Activated naive CD4-positive, alpha-beta T cell treated with anti-CD3 and anti-CD28 coated beads, Interleukin-2, amount 50 U/mL, for 16 hours (primary cell): Measurements from ENCODE around the gene FLVCR2.
A peak's percentile ranks its signal among the peaks of the same experiment; 100 is the strongest.

Source experiments
- DNase-seq: peaks from one replicate; pipeline ENCODE4 v3.0.0-alpha.2; 2020

FLVCR2 gene, protein sequence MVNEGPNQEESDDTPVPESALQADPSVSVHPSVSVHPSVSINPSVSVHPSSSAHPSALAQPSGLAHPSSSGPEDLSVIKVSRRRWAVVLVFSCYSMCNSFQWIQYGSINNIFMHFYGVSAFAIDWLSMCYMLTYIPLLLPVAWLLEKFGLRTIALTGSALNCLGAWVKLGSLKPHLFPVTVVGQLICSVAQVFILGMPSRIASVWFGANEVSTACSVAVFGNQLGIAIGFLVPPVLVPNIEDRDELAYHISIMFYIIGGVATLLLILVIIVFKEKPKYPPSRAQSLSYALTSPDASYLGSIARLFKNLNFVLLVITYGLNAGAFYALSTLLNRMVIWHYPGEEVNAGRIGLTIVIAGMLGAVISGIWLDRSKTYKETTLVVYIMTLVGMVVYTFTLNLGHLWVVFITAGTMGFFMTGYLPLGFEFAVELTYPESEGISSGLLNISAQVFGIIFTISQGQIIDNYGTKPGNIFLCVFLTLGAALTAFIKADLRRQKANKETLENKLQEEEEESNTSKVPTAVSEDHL

DNA sequence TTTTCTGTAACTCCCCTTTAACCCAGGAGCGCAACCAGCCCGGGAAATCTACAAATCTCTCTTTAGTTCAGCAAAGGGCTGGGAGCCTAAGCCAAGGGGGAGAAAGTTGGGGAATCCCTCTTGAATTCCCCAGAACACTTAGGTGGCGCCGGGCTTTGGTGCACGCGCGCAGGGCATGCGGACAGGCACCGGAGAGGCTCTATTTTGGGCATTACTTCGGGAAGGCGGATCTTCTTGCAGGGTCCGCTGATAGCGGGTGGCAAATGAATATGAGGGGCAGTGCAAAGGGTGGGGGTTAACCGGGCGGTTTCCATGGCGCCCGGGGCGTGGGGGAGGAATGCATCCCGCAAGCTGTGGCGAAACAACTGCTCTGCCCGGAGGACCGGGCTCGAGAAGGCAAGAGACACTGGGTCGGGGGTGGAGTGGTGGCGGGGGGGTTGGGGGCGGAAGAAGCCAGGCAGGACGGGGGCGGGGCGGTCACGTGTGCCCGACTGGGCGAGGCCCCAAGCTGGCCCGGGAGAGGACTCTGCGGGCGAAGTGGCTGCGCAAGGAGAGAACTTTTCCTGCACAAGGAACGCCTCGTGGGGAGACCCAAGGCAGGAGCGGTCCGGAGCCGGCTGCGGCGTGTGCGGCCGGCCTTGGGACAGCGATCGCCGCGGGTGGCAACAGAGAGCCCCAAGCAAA lies at the start of gene FLVCR2:
Gene FLVCR2 (plus strand): TSS at position 519 of the 684 bp plus-strand sequence. CDS start 353 bp downstream, outside the sequence.
- DNase-seq, result peak; percentile 66

DNA sequence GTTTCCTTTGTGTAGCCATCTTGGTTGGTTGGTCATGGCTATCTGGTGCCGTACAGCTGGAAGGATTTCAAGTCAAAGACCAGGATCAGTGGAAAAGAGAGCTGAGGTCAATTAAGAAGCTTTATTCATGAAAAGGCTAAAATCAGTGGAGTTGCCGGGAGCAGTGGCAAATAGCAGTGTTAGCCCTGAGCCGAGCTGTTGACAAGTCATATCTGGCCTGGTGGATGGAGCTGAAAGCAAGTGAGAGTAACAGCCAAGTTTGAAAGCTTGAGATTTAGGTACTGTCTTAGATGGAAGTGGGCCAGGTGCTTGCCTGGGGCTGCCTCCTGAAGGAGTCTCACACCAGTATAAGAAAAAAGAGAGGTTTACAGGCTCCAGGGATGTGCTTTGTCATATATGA lies 47.2 kb upstream of the FLVCR2 start:
- DNase-seq, result no peak

- no peak for DNase-seq
Observed at GRCh38 chr14:75531660-75532317, 46.6 kb upstream of the FLVCR2 start.

DNA sequence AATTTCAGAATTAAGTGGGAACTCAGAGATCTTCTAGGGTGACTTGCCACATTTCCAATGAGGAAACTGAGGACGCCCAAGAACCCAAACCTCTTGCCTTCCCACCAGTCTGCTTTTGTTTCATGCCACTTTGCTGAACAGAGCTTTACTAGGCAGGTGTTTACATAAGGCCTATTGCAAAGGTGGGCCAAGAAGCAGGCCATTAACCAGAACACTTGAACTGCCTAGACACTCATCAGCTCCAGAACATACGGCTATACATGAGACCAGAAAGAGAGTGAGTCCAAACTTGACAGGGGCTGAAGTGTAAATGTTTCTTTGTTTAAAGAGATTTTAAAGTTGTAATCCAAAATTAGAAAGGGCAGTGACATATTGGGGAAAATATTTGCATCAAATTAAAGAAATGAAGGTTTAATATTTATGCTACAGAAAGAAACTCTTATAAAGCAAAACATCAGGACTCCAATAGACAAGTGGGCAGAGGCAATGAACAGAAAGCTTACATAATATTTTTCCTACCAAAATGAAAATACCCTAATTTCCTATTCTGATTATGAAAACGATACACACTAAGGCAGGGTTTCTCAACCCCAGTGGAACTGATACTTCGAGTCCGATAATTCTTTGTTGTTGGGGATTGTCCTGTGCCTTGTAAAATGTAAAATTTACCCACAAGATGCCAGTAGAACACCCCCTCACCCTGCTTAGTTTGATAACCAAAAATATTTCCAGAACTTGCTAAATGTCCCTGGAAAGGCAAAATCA lies 44.4 kb upstream of the FLVCR2 start:
- no peak for DNase-seq

DNA sequence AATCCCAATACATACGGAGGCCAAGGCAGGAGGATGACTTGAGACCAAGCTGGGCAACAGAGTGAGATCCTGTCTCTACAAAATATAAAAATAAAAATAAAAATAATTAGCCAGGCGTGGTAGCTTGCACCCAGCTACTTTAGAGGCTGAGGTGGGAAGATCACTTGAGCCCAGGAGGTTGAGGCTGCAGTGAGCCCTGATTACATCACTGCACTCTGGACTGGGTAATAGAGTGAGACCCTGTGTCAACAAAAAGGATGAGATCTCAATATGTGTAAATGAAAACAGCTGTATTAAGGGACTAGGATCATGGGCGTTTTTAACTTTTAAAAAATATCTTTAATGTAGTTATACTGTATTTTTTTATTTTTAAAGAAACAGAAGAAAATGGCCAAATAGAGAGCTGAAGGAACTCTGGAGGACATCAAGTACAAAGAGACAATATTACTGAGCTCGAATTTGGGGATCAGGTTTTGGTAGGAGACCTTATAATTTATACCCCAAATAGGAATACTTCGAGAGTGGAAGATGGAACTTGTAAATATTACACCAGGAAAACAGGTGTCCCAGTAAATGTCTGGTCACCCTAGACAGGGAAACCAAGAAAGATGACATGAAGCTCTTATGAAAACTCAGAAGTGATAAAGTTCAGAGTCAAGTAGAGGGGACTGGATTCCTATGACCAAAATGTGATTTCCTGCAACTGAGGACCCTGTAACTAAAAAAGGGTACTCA lies 43.1 kb upstream of the FLVCR2 start:
- DNase-seq, result no peak

DNA sequence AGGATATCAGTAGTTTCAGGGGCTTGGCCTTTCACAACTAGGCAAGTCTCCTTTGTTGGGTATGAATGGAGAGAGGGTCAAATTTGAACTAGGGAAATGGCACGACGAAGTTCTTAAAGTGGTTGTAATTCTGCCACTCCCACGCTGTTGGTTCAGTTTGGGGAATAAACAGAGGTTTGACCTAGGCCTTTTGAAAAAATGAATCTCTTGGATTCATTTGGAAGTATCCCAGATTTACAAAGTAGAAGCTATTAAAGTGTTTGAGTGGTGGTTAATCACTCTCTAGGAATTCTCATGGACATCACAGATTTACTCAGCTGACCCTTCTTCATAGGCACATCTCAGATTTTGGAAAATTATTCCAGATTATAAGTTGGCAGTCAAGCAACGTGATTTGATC lies 41.3 kb upstream of the FLVCR2 start:
- DNase-seq, result no peak

DNA sequence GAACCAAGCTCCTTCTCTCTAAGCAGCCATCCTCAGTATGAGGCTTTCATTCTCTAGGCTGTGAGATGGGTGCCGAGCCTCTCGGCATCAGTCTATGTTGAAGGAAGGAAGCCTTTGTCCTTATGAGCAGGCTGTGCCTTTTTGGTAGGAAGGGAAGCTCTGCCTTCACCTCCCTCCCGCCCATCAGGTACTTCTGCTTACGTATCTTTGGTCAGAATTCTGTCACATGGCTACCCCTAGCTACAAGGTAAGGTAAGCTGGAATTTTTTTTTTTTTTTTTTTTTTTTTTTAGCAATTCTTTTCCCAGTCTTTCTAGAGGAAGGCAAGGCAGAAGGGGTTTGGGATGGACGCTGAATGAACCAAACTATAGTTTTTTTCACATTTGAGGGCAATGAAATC lies 39.3 kb upstream of the FLVCR2 start:
- no peak for DNase-seq

- DNase-seq, result peak; percentile 18
Observed at GRCh38 chr14:75539561-75540478, 38.6 kb upstream of the FLVCR2 start.

DNA sequence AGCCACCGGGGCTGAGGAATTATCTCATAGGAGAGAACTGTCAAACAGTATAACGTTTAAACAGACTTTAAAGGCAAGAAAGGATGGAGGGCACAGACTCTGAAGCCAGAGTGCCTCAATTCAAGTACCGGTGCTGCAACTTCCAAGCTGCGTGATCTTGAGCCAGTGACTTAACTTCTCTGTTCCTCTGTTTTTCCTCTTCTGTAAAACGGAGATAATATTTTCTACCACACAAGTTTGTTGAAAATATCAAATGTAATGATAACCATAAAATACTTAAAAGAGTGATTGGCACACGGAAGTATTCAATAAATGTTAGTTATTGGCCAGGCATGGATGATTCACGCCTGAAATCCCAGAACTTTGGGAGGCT lies 38.0 kb upstream of the FLVCR2 start:
- no peak for DNase-seq

DNA sequence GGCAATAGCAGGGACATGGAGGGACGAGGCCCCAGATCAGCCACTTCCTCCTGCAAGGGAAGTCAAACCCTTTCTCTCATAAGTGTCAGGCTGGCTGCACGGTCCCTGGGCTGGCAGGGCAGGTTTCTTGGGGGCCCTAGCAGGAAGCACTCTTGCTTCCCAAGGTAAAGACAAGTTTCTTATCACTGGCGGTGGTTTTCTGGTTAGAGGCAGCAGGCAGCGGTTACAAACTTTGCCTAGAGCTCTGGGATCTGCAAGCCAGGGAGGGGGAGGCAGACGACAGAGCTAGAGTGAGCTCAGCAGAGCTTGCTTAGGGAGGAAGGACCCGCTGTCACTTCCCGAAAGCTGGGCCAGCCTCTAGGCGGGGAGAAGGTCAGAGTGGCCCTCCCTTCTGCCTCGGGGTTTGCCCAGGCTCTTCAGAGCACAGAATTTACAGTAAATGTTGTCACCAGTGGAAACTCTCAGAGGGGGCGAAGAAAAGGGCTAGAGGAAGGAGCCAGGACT lies 35.8 kb upstream of the FLVCR2 start:
- peak; percentile 84 for DNase-seq

- no peak for DNase-seq
Observed at GRCh38 chr14:75543253-75543652, 35.2 kb upstream of the FLVCR2 start.

GRCh38 chr14:75543786-75544185 lies 34.6 kb upstream of the FLVCR2 start:
- no peak for DNase-seq

- DNase-seq, result no peak
Observed at GRCh38 chr14:75545907-75546306, 32.5 kb upstream of the FLVCR2 start.

GRCh38 chr14:75547552-75548250 lies 30.7 kb upstream of the FLVCR2 start:
- DNase-seq, result no peak

DNA sequence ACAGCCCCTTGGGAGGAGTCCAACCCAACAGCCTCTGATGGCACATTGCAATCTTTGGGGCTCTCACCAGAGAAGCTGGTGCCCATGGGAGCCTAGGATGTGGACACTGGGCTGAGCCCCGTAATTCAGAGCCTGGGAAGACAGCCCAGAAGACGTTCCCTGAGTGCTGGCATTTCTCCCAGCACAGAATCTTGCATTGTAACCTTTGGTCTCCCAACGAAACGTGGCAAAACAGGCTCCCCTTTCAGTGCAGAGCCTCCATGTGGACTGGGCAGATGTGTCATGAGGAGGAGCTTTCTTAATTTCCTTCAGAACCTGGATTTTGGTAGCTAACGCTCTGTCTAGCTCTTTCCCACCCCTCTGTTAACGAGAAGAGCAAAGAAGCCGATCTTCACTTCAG lies 29.9 kb upstream of the FLVCR2 start:
- no peak for DNase-seq

DNA sequence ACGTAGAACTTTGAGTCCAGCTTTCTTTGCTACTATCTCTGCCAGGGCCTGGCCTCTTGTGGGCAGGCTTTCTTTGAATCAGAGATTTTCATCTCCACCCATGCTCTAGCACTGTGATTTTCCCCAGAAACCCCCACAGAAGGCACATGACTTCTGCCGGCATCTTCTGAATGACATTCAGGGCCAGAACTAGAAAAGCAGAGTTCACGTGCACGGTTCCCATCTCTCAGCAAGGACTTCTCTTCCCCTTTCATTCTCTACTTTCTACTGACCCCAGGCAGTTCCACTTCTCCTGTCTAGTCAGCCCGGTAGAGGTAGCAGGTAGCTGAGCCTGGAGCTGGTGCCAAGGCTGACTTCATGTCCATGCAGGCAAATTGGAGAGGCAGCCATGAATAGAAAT lies 29.3 kb upstream of the FLVCR2 start:
- no peak for DNase-seq

DNA sequence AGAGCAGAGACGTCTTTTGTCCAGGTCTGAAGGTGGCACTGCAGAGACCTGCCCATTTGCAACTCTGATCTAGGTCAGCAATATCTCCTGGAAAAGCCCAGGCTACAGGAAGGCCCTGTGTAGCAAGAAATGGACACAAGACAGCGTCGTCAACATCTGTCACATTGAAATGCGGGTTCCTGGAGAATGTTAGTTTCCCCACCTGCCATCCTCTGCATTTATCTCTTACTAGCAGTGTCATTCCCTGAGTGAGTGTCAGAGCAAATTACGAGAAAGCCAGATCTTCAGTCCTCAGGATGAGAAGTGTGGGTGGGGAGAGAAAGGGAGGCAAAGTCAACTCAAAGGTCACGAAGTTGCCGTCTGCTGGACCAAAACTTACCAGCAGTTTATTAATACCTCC lies 27.4 kb upstream of the FLVCR2 start:
- no peak for DNase-seq

GRCh38 chr14:75553157-75553556 lies 25.3 kb upstream of the FLVCR2 start:
- no peak for DNase-seq

DNA sequence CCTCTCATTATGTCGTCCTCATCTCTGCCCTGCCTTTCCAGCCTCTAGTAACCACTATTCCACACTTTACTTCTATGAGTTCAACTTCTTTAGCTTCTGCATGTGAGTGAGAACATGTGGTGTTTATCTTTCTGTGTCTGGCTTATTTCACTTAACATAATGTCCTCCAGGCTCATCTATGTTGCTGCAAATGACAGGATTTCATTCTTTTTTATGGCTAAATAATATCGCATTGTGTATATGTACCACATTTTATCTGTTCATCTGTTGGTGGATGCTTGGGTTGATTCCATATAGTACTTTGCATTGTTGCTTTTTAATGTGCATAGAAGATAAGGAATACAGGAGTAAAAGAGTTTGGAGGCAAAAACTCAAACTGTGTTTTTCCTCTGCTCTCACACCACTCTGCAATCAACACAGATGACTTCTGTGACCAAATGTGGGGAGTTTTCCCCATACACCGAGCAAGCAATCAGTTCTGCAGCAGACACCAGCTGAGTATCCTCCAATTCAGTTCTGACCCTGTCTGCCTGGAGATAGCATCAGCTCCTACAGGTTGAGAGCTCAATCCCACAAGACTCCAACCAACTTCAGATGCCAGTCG lies 24.6 kb upstream of the FLVCR2 start:
- DNase-seq, result no peak

GRCh38 chr14:75554482-75554881 lies 23.9 kb upstream of the FLVCR2 start:
- DNase-seq, result no peak
